KOPT-K1 (cell line): ENCODE data around the gene ANO2.

ENCODE experiments used
- H3K27ac ChIP-seq: fragments of 200-600 bp; sonication (generic); 2 replicates; pipeline ENCODE4 v1.5.1; 2016; ENCODE audit warnings: antibody characterized with exemption, mild to moderate bottlenecking, low read depth, low read length; ENCODE audit not compliant: poor library complexity, severe bottlenecking
- H3K36me3 ChIP-seq: fragments of 200-600 bp; sonication (generic); 2 replicates; pipeline ENCODE4 v1.5.1; 2017; ENCODE audit warnings: antibody characterized with exemption, mild to moderate bottlenecking, low read length, moderate library complexity; ENCODE audit not compliant: insufficient read depth
- H3K9me3 ChIP-seq: fragments of 200-600 bp; sonication (generic); 2 replicates; pipeline ENCODE4 v1.5.1; 2017; ENCODE audit warnings: antibody characterized with exemption, low read length, mild to moderate bottlenecking; ENCODE audit not compliant: insufficient read depth, poor library complexity, severe bottlenecking

ANO2 gene

DNA sequence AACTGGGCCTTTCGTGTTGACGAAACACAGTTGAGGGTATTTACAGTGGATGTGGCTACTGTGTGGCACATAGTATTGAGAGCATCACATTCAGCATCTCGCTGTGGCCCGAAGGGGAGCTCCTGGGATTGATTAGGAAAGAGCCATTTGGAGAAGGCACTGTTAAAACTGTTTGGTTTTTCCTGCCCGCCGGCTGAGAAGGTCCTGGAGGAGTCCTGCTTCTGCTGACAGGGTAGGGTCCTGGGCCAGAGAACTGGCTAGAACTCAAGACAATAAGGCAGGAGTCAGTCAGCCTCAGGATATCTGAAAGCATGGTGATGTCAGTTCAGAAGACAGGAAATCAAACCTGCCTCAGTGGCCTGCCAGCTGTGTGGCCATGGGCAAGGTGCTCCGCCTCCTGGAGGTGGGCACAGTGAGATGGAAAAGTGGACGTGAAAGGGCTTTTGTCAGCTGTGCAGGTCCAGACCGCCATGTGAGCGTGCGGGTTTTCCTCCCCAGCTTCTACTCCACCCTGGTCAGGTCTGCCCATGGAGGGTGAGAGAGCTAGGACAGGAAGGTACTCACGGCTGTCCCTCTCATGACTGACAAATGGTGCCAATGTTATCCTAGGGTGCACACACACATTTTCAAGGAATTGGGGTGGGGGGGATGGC is 420.8 kb downstream of the ANO2 start:
- H3K9me3 ChIP-seq: no peaks in the 10 kb centered on the region

GRCh38 chr12:5523396-5524115 is 421.5 kb downstream of the ANO2 start:
- H3K9me3 ChIP-seq: no peaks in the 10 kb centered on the region
- H3K36me3 ChIP-seq: no peaks in the 10 kb centered on the region
- no peak overlapping the region for H3K27ac ChIP-seq

More for the DNA sequence above, 420.8 kb downstream of the ANO2 start:
- Histone ChIP-seq H3K27ac (no peak overlapping the region), H3K36me3 (no peaks in the 10 kb centered on the region)

DNA sequence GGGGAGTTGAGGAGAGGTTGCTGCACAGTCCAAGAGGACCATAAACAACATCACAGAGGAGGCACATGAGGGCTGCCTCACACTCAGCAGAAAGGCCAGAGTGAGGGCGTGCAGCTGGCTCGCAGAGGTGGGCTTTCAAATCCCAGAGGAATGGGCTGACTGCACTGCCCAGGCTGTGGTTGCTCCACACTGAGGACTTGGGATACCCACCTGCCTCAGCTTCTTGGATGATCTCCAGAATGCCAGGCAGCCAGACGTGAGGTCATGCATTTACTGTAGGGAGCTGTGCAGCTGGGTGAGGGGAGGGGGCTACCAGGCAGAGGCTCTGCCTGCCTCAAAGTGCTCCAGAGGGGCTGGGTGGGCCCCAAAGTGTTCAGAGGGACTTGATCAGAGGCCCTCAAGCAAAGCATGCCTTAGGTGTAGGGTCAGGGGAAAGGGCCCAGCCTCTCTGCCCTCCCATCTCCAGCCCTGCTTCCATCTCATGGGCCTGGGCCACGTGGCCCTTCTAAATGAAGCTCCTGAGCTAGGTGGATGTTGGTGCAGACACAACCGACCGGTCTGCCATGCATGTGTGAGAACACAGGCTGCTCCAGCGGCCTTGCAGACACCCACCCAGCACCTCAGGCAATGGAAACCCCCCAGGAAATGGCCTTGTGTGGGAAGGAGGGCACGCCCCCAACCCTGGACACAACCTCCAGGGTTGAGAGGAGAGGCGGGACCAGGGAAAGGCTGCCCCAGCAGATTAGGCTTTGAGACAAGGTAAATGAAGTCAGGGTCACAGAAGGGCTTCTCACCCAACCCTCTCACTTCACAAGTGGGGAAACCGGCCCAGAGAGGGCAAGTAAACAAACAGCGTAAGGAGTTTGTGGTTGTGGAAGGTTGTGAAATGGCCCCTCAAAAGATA is 422.4 kb downstream of the ANO2 start:
- Histone ChIP-seq H3K27ac (no peak overlapping the region), H3K36me3 (no peaks in the 10 kb centered on the region), H3K9me3 (no peaks in the 10 kb centered on the region)

- Histone ChIP-seq H3K27ac (no peak overlapping the region), H3K36me3 (no peaks in the 10 kb centered on the region), H3K9me3 (no peaks in the 10 kb centered on the region)
These were observed 423.4 kb downstream of the ANO2 start for GRCh38 chr12:5521456-5522325.

GRCh38 chr12:5520831-5521230 is 424.2 kb downstream of the ANO2 start:
- no peaks in the 10 kb centered on the region for H3K36me3 ChIP-seq
- no peaks in the 10 kb centered on the region for H3K9me3 ChIP-seq
- H3K27ac ChIP-seq: no peak overlapping the region

GRCh38 chr12:5520037-5520436 is 425.0 kb downstream of the ANO2 start:
- H3K36me3 ChIP-seq: no peaks in the 10 kb centered on the region
- no peak overlapping the region for H3K27ac ChIP-seq
- H3K9me3 ChIP-seq: no peaks in the 10 kb centered on the region

GRCh38 chr12:5518584-5519365 is 426.3 kb downstream of the ANO2 start:
- Histone ChIP-seq H3K36me3 (no peaks in the 10 kb centered on the region), H3K9me3 (no peaks in the 10 kb centered on the region), H3K27ac (no peak overlapping the region)

DNA sequence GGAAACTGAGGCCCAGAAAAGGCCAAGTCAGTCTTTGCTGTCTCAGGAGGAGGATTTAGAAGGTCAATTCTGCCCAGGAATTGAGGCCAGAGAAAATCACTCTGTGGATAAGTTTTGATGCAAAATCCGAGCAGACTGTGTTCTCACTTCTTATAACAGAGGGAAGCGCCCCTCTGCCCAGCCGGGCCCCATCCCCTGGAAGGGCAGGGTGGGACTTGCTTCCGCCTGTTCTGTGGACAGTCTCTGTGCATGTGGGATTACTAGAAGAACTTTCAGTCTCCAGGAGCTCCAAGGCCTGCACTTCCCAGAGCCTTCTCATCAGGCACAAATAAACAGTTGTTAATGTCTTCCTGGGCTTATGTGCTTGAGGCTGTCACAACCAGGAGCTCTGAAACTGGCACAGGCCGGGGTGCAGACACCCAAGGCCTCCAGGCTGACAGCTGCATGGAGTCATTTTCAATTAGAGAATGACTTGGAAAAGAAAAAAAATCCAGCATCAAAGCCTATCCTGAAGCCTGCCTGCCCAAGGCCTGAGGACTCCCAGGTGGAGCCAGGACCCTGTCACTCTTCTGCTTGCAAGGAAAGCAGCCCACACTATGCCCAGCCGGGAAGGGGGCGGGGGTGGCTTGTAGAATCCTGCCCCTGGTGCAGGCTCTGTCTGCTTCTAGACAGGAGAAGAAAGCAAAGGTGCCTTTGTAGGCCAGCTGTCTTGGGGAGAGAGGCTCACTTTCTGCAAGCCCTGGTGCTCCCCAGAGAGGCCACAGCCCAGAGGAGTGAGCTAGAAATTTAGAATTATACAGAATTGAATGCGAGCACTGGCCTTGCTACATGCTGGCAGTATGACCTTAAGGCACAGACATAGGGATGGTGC is 428.5 kb downstream of the ANO2 start:
- Histone ChIP-seq H3K27ac (no peak overlapping the region), H3K9me3 (no peaks in the 10 kb centered on the region), H3K36me3 (no peaks in the 10 kb centered on the region)

DNA sequence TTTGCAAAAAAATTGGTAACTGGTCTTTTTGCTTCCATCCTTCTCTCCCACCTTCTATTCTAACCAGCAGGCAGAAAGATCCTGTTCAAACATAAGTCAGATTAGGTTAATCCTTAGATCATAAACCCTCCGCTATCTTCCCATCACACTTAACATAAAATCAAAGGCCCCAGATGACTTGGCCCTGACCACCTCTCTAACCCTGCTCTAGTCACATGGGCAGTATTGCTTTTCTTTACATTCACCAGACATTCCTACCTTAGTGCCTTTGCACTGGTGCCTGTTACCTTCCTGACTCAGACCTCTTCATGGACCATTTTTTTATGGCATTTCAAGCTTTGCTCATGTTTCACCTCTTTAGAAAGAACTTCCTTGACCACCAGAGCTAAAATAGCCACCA is 429.6 kb downstream of the ANO2 start:
- Histone ChIP-seq H3K36me3 (no peaks in the 10 kb centered on the region), H3K9me3 (no peaks in the 10 kb centered on the region)

GRCh38 chr12:5514545-5514944 is 430.5 kb downstream of the ANO2 start:
- Histone ChIP-seq H3K9me3 (no peaks in the 10 kb centered on the region), H3K27ac (no peak overlapping the region), H3K36me3 (no peaks in the 10 kb centered on the region)

More for the DNA sequence above, 429.6 kb downstream of the ANO2 start:
- H3K27ac ChIP-seq: no peak overlapping the region

DNA sequence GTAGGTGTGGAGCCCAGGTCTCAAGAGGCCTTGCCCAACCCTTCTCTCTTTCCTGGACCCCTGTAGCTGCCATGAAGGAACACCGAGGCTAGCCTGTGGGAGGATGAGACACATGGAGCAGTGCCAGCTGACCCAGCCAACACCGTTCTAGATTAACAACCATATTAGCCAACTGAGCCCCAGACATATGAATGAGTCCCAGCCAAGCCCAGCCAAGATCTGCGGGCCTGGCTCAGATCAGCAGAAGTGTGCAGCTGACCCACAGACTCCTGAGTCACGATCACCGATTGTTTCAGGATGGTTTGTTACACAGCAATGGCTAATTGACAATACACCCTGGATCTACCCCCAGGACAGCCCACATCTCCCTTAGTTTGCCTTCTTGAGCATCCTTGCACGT is 431.0 kb downstream of the ANO2 start:
- no peaks in the 10 kb centered on the region for H3K36me3 ChIP-seq
- no peak overlapping the region for H3K27ac ChIP-seq
- no peaks in the 10 kb centered on the region for H3K9me3 ChIP-seq

- Histone ChIP-seq H3K9me3 (no peaks in the 10 kb centered on the region), H3K27ac (no peak overlapping the region), H3K36me3 (no peaks in the 10 kb centered on the region)
These were observed 431.7 kb downstream of the ANO2 start for GRCh38 chr12:5513406-5513805.
